Measurements from ENCODE around the gene BMP10. TPM values are rescaled to one million over a fixed set of nuclear protein-coding genes. Genes with fewer than 3 reads are reported as not detected.
"Not testable (repeated sequence)": the region's sequence is repeated elsewhere in the genome, so short reads cannot be mapped to it uniquely, and the experiment has no call there.

BMP10 gene
- total and polyA plus RNA-seq, 9 donors, result not detected

- Histone ChIP-seq H3K4me1 (ENCODE audit: insufficient read depth) (peaks cover 3% of the 10 kb centered on the region), H3K9me3 (no peaks in the 10 kb centered on the region), H3K36me3 (no peaks in the 10 kb centered on the region), H3K4me3 (no peak overlapping the region), H3K27ac (no peak overlapping the region), H3K27me3 (no peaks in the 10 kb centered on the region)
- no peak for TF ChIP-seq CTCF (IDR thresholded peaks at IDR 0.05)
- no peak for TF ChIP-seq POLR2A (IDR thresholded peaks at IDR 0.05)
- TF ChIP-seq EP300 (IDR thresholded peaks at IDR 0.05), result no peak
- no peak for DNase-seq
- WGBS, 3 donors, result 91 to 93% (median 92%) methylated on average over 2 of the region's 2 CpGs
- intact Hi-C loops (cut with DNase I), result loop anchor here in 1 of 4 donors (10.0 kb wide), 2 partner anchors 80 to 160 kb away; no protein-coding TSS in a partner anchor
These were observed 33.9 kb upstream of the BMP10 start for GRCh38 chr2:68905116-68905515.

- Histone ChIP-seq H3K27me3 (no peaks in the 10 kb centered on the region), H3K4me1 (ENCODE audit: insufficient read depth) (no peaks in the 10 kb centered on the region), H3K36me3 (no peaks in the 10 kb centered on the region), H3K27ac (no peak overlapping the region), H3K9me3 (no peaks in the 10 kb centered on the region), H3K4me3 (no peak overlapping the region)
- intact Hi-C loops (cut with DNase I), result loop anchor here in 1 of 4 donors (10.0 kb wide), 2 partner anchors 77 to 157 kb away; no protein-coding TSS in a partner anchor
- TF ChIP-seq EP300 (IDR thresholded peaks at IDR 0.05), result no peak
- TF ChIP-seq POLR2A (IDR thresholded peaks at IDR 0.05), result no peak
- no peak for TF ChIP-seq CTCF (IDR thresholded peaks at IDR 0.05)
- no peak for DNase-seq
- WGBS, 3 donors, result 95 to 100% (median 99%) methylated on average over 1 of the region's 1 CpG
These were observed 30.4 kb upstream of the BMP10 start for GRCh38 chr2:68901561-68901960.

GRCh38 chr2:68901199-68901514, 30.0 kb upstream of the BMP10 start:
- H3K36me3 ChIP-seq, result no peaks in the 10 kb centered on the region
- H3K4me1 ChIP-seq (ENCODE audit: insufficient read depth), result no peaks in the 10 kb centered on the region
- H3K27ac ChIP-seq, result no peak overlapping the region
- TF ChIP-seq POLR2A (IDR thresholded peaks at IDR 0.05), result no peak
- TF ChIP-seq EP300 (IDR thresholded peaks at IDR 0.05), result no peak
- no peak for TF ChIP-seq CTCF (IDR thresholded peaks at IDR 0.05)
- 87 to 90% (median 90%) methylated on average over 4 of the region's 4 CpGs for WGBS, 3 donors
- H3K9me3 ChIP-seq, result no peaks in the 10 kb centered on the region
- DNase-seq, result no peak
- no peak overlapping the region for H3K4me3 ChIP-seq
- H3K27me3 ChIP-seq, result no peaks in the 10 kb centered on the region
- intact Hi-C loops (cut with DNase I), result loop anchor here in 1 of 4 donors (10.0 kb wide), 2 partner anchors 76 to 156 kb away; no protein-coding TSS in a partner anchor

GRCh38 chr2:68900496-68901198, 29.4 kb upstream of the BMP10 start:
- DNase-seq, result no peak
- Histone ChIP-seq H3K4me1 (ENCODE audit: insufficient read depth) (no peaks in the 10 kb centered on the region), H3K27me3 (no peaks in the 10 kb centered on the region), H3K36me3 (no peaks in the 10 kb centered on the region), H3K9me3 (no peaks in the 10 kb centered on the region), H3K4me3 (no peak overlapping the region), H3K27ac (no peak overlapping the region)
- intact Hi-C loops (cut with DNase I), result loop anchor here in 1 of 4 donors (10.0 kb wide), 2 partner anchors 76 to 156 kb away; no protein-coding TSS in a partner anchor
- TF ChIP-seq CTCF (IDR thresholded peaks at IDR 0.05), result no peak
- no peak for TF ChIP-seq EP300 (IDR thresholded peaks at IDR 0.05)
- no peak for TF ChIP-seq POLR2A (IDR thresholded peaks at IDR 0.05)
- WGBS, 3 donors, result 95 to 98% (median 95%) methylated on average over 5 of the region's 5 CpGs

- H3K9me3 ChIP-seq; intact Hi-C loops (cut with DNase I); H3K27ac ChIP-seq; H3K4me1 ChIP-seq (ENCODE audit: insufficient read depth); H3K4me3 ChIP-seq; DNase-seq; H3K27me3 ChIP-seq; H3K36me3 ChIP-seq: not testable (repeated sequence)
- 91 to 97% (median 96%) methylated on average over 6 of the region's 6 CpGs for WGBS, 3 donors
These were observed 24.8 kb upstream of the BMP10 start for GRCh38 chr2:68895981-68896380.

Data from ovary (tissue), 9 donors.